HEK293 (cell line): Measurements from ENCODE around the gene EXD3.

Experiments
- CTCF ChIA-PET: fragments of 350-600 bp; formaldehyde crosslinking; extraction: SDS; loops from one replicate; lab custom pipeline; 2021; ENCODE audit warnings: antibody characterized with exemption; lab: Yijun Ruan, JAX
- POLR2A ChIA-PET: fragments of 300-600 bp; formaldehyde crosslinking; extraction: SDS; loops from one replicate; lab custom pipeline; 2020; ENCODE audit warnings: antibody characterized with exemption, inconsistent platforms; lab: Yijun Ruan, JAX
- H3K27ac ChIP-seq: fragments of 200-500 bp; sonication (Bioruptor generic); 2 replicates; pipeline ENCODE4 v1.5.1; 2014; ENCODE audit warnings: low read depth, low read length, control low read depth, inconsistent platforms; ENCODE audit errors: extremely low read depth
- H3K36me3 ChIP-seq, 2 experiments: fragments of 200-500 bp in 1 of 2; sonication (Bioruptor generic) in 1 of 2; 1 replicate in 1 of 2; 2 replicates in 1 of 2; pipeline ENCODE4 v1.5.1; 2014 to 2017; ENCODE audit warnings: inconsistent platforms in 2 of 2, low read length in 2 of 2; ENCODE audit not compliant: control insufficient read depth in 2 of 2, insufficient read depth in 1 of 2
- H3K4me1 ChIP-seq: fragments of 200-500 bp; sonication (Bioruptor generic); 2 replicates; pipeline ENCODE4 v1.5.1; 2014; ENCODE audit warnings: mild to moderate bottlenecking, low read length, inconsistent platforms; ENCODE audit not compliant: control insufficient read depth, insufficient read depth
- H3K4me3 ChIP-seq: 2 replicates; pipeline ENCODE4 v1.5.1; 2011; ENCODE audit warnings: low read depth, mild to moderate bottlenecking, control low read depth, low read length, moderate library complexity
- H3K9me3 ChIP-seq: fragments of 200-500 bp; sonication (Bioruptor generic); 2 replicates; pipeline ENCODE4 v1.5.1; 2014; ENCODE audit warnings: low read depth, low read length, inconsistent platforms; ENCODE audit not compliant: control insufficient read depth, insufficient read depth
- HIC1 ChIP-seq: fragments of 450-650 bp; formaldehyde crosslinking; IDR thresholded peaks from 2 replicates; pipeline ENCODE4 v1.5.1; 2016; ENCODE audit warnings: missing biosample characterization, missing genetic modification characterization
- KLF1 ChIP-seq: fragments of 450-650 bp; formaldehyde crosslinking; IDR thresholded peaks from 2 replicates; pipeline ENCODE4 v1.5.1; 2016; ENCODE audit warnings: missing biosample characterization, missing genetic modification characterization
- KLF10 ChIP-seq: fragments of 450-650 bp; IDR thresholded peaks from 2 replicates; pipeline ENCODE4 v1.5.1; 2018; ENCODE audit warnings: missing biosample characterization, mild to moderate bottlenecking, missing genetic modification characterization
- KLF17 ChIP-seq: fragments of 450-650 bp; formaldehyde crosslinking; IDR thresholded peaks from 2 replicates; pipeline ENCODE4 v1.5.1; 2016; ENCODE audit warnings: missing biosample characterization, missing genetic modification characterization
- PRDM2 ChIP-seq: fragments of 450-650 bp; formaldehyde crosslinking; IDR thresholded peaks from 2 replicates; pipeline ENCODE4 v1.5.1; 2016; ENCODE audit warnings: missing biosample characterization, missing genetic modification characterization, borderline replicate concordance
- SCRT2 ChIP-seq: fragments of 450-650 bp; formaldehyde crosslinking; IDR thresholded peaks from 2 replicates; pipeline ENCODE4 v1.5.1; 2016; ENCODE audit warnings: missing biosample characterization, missing genetic modification characterization
- SP3 ChIP-seq: fragments of 450-650 bp; formaldehyde crosslinking; IDR thresholded peaks from 2 replicates; pipeline ENCODE4 v1.5.1; 2016; ENCODE audit warnings: missing biosample characterization, missing genetic modification characterization
- ZBTB8A ChIP-seq: fragments of 450-650 bp; formaldehyde crosslinking; IDR thresholded peaks from 2 replicates; pipeline ENCODE4 v1.5.1; 2016; ENCODE audit warnings: missing biosample characterization, missing genetic modification characterization
- ZIC2 ChIP-seq: fragments of 450-650 bp; formaldehyde crosslinking; IDR thresholded peaks from 2 replicates; pipeline ENCODE4 v1.5.1; 2016; ENCODE audit warnings: missing biosample characterization, missing genetic modification characterization
- ZNF148 ChIP-seq: fragments of 450-650 bp; formaldehyde crosslinking; IDR thresholded peaks from 2 replicates; pipeline ENCODE4 v1.5.0; 2017; ENCODE audit warnings: missing biosample characterization, missing genetic modification characterization, borderline replicate concordance
- ZNF239 ChIP-seq: fragments of 450-650 bp; formaldehyde crosslinking; IDR thresholded peaks from 2 replicates; pipeline ENCODE4 v1.5.1; 2016; ENCODE audit warnings: missing biosample characterization, missing genetic modification characterization
- ZNF280D ChIP-seq: fragments of 450-650 bp; formaldehyde crosslinking; IDR thresholded peaks from 2 replicates; pipeline ENCODE4 v1.5.1; 2016; ENCODE audit warnings: missing biosample characterization, missing genetic modification characterization
- ZNF654 ChIP-seq: fragments of 450-650 bp; formaldehyde crosslinking; IDR thresholded peaks from 2 replicates; pipeline ENCODE4 v1.5.1; 2016; ENCODE audit warnings: low read depth, missing biosample characterization, missing genetic modification characterization
- ZNF660 ChIP-seq: fragments of 450-650 bp; IDR thresholded peaks from 2 replicates; pipeline ENCODE4 v1.5.1; 2018; ENCODE audit warnings: missing biosample characterization, mild to moderate bottlenecking, missing genetic modification characterization

The EXD3 gene

GRCh38 chr9:137311171-137311985, 111.6 kb downstream of the EXD3 start (continued):
- peak; percentile 36; the same call in 1 of the 2 replicates for TF ChIP-seq HIC1 (tag by site-specific recombination)
- no peak for TF ChIP-seq ZNF239
- TF ChIP-seq ZNF280D (tag by site-specific recombination) = no peak
- TF ChIP-seq SCRT2 (tag by site-specific recombination) = 0 out of 2 replicates have a peak, but pooled peaks have one; percentile 26
- peak; percentile 34 for TF ChIP-seq ZIC2 (tag by site-specific recombination)
- TF ChIP-seq ZBTB8A (tag by site-specific recombination) = peak; percentile 14; the same call in 1 of the 2 replicates

- Histone ChIP-seq H3K4me1 (no peaks in the 10 kb centered on the region; the same call in 1 of the 2 replicates), H3K27ac (no peak overlapping the region), H3K36me3 (no peaks in the 10 kb centered on the region), H3K4me3 (no peak overlapping the region), H3K9me3 (no peaks in the 10 kb centered on the region)
- POLR2A ChIA-PET = interaction anchor here (1.3 to 5.4 kb wide), 3 partner anchors 9 to 67 kb away, joined by 3 to 40 read pairs (median 4); partner anchors contain the start of gene NRARP
- CTCF ChIA-PET = interaction anchor here (0.8 to 0.9 kb wide), 2 partner anchors 8 to 24 kb away, joined by 4 to 6 read pairs; partner anchors contain the start of gene NRARP
- TF ChIP-seq PRDM2 (tag by site-specific recombination) (no peak), KLF10 (tag by site-specific recombination) (0 out of 2 replicates have a peak, but pooled peaks have one; percentile 37), KLF1 (tag by site-specific recombination) (peak; percentile 35; the same call in 1 of the 2 replicates), ZNF148 (no peak), SP3 (tag by site-specific recombination) (0 out of 2 replicates have a peak, but pooled peaks have one; percentile 25), ZBTB8A (tag by site-specific recombination) (0 out of 2 replicates have a peak, but pooled peaks have one; percentile 40), KLF17 (no peak), ZNF654 (tag by site-specific recombination) (no peak), ZIC2 (tag by site-specific recombination) (peak; percentile 46), ZNF660 (tag by site-specific recombination) (no peak)
These were observed 112.5 kb downstream of the EXD3 start for GRCh38 chr9:137310189-137311052.
